ENCODE results near the gene GLO1. TPM values are rescaled to one million over a fixed set of nuclear protein-coding genes. Genes with fewer than 3 reads are reported as not detected.

The GLO1 gene
- total RNA-seq, 2 donors from 2014 or later = 71.5 to 80.8 TPM

DNA sequence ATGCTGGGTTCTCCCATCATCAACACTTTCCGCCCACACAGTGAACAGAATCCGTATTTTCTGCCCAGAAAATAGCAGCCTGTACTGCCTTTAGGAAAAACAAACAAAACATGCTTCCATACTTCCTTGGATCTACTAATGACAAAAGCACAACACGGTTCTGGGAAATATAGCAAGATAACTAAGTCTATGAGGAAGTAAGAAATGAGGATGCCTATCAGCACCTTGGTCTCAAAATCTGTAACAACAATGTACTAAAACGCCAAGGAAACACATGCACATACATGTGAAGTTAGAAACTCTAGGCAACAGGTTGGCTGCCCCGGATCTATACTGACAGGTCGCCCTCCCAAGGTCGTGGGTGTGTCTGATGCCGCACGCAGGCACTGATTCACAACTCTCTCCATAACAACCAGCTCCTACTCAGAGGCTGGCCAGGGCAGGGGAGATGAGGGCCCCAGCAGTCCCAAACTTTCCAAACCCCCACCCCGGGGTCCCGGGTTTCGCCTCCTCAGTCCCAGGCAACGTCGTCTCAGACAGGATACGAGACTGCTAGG is 63.9 kb downstream of the GLO1 start:
- DNase-seq = no peak
- peak; percentile 52 to 78 for ATAC-seq
- intact Hi-C loops (cut with DNase I) = loop anchor here in 1 of 2 donors (5.0 kb wide), 1 partner anchor 37 kb away; no protein-coding TSS in a partner anchor

DNA sequence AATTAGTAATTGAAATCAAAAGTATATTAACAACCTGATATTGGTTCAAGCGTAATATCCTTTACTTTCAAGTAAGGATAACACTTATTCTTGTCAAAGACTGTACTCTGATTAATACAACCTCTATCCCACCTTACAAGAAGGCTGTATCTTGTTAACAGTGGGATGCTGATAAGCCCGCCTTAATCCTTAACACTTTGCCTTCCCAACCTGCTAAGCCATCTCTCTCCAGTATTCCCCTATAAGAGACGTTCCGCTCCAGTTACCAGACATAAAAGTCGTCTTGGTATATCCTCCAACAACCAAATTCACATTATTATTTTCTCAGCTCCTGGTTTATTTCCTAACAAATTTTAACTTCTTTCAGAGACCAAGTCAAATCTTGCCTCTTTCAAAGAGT is 65.2 kb downstream of the GLO1 start:
- DNase-seq (no peak), ATAC-seq (no peak)
- intact Hi-C loops (cut with DNase I) = loop anchor here in 1 of 2 donors (5.0 kb wide), 1 partner anchor 35 kb away; no protein-coding TSS in a partner anchor

DNA sequence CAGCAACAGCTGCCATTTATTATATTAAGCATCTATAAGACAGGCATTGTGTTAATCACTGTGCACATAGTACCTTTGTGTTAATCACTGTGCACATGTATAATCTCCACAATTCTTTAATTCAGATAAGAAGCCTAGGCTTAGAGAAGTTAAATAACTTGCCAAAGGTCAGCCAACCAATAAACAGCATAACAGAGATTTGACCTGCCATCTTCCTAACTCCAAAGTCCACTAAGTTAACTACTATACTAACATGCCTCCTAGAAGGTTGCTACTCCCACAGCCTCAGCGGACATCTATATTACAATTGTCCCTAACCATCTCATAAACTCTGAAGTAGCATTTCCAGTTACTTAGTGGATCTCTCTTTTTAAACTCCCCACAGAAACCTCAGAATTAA is 66.9 kb downstream of the GLO1 start:
- DNase-seq (no peak), ATAC-seq (no peak)
- intact Hi-C loops (cut with DNase I) = loop anchor here in 1 of 2 donors (5.0 kb wide), 1 partner anchor 34 kb away; no protein-coding TSS in a partner anchor

DNA sequence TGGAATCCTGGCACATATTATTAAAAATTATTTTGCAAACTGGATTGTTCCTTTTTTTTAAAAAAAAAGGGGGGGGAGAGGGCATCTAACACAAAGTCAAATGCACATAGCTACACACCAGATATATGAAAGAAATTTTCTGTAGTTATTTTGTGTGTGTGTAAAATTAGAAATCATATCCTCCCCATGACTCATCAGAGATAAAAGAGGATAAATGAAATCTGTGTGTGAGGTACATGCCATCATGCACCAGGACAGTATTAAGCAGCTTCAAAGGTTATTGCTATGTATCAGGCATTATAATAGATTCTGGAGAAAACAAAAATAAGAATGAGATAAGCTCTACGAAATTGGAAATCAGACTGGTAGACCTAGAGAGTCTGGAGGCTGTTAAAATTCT is 68.4 kb downstream of the GLO1 start:
- DNase-seq (no peak), ATAC-seq (peak in 1 of 2 donors; percentile 25)
- intact Hi-C loops (cut with DNase I) = no loop called here

DNA sequence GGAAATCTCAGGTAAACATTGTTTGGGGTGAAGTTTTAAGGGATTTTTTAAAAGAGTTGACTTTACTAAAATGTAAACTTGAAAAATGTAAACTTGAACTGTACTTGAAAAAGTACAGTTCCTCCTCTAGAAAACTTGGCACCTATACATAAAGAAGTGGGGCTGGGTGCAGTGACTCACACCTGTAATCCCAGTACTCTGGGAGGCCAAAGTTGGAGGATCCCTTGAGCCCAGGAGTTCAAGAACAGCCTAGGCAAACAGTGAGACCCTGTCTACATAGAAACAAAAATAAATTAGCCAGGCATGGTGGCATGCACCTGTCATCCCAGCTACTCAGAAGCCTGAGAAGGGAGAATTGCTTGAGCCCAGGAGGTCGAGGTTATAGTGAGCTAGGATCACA is 70.5 kb downstream of the GLO1 start:
- DNase-seq (no peak), ATAC-seq (no peak)
- intact Hi-C loops (cut with DNase I) = no loop called here

DNA sequence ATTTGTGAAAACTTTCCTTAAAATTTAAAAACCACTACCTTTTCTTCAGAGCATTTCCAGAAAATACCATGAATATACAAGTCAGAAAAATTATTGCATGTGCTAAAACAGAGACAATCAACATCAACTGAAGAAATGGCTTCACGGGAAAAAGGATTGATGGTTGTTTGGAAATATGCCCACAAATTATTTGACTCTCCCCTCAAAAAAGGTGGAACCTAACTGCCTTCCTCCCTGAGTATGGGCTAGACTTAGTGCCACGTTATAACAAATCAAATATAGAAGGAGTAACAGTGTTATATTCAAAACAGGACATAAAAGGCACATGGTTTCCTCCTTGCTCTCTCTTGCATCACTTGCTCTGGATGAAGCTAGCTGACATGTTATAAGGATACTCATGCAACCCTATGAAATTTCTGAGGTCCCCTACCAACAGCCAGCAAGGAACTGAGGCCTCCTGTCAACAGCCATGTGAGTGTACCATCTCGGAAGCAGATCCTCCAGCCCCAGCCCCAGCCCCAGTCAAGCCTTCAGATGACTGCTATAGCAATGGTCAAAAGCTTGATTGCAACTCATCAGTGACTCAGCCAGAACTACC is 71.7 kb downstream of the GLO1 start:
- no peak for DNase-seq
- no peak for ATAC-seq
- intact Hi-C loops (cut with DNase I) = no loop called here

Other genes with a start within 250 kb of the GLO1 start
- 10 to 100 TPM; 19.0 to 33.2 TPM for gene BTBD9, start 63.2 kb downstream of the GLO1 start, total RNA-seq
- not detected for gene DNAH8, start 12.2 kb upstream of the GLO1 start, total RNA-seq